ENCODE measurements around the gene FAM117A.

DNA sequence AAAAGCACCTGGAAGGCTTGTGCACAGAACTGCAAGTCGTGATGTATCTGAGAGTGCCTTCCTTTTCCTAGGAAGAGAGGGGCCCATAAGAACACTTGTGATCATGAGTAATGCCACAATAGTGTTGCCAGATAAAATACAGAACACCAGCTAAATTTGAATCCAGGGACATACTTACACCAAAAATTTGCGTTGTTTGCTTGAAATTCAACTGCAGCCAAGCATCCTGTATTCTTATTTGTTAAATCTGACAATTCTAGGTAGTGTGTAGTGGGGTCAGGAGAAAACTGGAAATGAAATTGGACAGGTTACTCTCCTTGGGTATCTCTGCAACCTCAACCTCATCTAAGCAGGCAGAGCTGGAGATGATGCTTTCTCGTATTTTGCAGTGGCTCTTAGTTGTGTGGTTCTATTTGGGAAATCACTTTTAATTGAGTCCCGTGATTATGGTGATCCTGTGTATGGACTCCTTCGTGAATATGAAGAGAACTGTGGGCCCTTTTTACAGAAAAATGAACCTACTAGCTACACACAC lies 68.2 kb downstream of the FAM117A start:
- TF ChIP-seq, protein P1, sequence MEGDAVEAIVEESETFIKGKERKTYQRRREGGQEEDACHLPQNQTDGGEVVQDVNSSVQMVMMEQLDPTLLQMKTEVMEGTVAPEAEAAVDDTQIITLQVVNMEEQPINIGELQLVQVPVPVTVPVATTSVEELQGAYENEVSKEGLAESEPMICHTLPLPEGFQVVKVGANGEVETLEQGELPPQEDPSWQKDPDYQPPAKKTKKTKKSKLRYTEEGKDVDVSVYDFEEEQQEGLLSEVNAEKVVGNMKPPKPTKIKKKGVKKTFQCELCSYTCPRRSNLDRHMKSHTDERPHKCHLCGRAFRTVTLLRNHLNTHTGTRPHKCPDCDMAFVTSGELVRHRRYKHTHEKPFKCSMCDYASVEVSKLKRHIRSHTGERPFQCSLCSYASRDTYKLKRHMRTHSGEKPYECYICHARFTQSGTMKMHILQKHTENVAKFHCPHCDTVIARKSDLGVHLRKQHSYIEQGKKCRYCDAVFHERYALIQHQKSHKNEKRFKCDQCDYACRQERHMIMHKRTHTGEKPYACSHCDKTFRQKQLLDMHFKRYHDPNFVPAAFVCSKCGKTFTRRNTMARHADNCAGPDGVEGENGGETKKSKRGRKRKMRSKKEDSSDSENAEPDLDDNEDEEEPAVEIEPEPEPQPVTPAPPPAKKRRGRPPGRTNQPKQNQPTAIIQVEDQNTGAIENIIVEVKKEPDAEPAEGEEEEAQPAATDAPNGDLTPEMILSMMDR (IDR thresholded peaks at IDR 0.05) = peak in 1 of 4 experiments; percentile 9
- no peak for TF ChIP-seq POLR2AphosphoS5 (IDR thresholded peaks at IDR 0.05)
- no peak for TF ChIP-seq POLR2A (IDR thresholded peaks at IDR 0.05)
